B cell (primary cell): ENCODE data around the gene FADS6. TPM values are rescaled to one million over a fixed set of nuclear protein-coding genes. Genes with fewer than 3 reads are reported as not detected.

ENCODE experiments used
- ATAC-seq: fragments of 200-7000 bp; cut with Tn5 transposase; one replicate; pipeline ENCODE4 v1.10.0; 2021; ENCODE audit warnings: low read depth, mild to moderate bottlenecking, moderate number of reproducible peaks, moderate library complexity
- CTCF ChIA-PET: fragments of 350-600 bp; sonication (Branson Sonifier 250); formaldehyde crosslinking; loops from one replicate; lab custom pipeline; 2021; ENCODE audit warnings: antibody characterized with exemption, inconsistent platforms; lab: Charles Lee
- POLR2A ChIA-PET: fragments of 350-600 bp; sonication (Branson Sonifier 250); formaldehyde crosslinking; loops from one replicate; lab custom pipeline; 2021; ENCODE audit warnings: antibody characterized with exemption; lab: Charles Lee
- DNase-seq: peaks from one replicate; pipeline ENCODE4 v3.0.0; 2013
- H2AFZ ChIP-seq: 2 replicates; pipeline ENCODE4 v1.6.1; 2012; ENCODE audit warnings: mild to moderate bottlenecking, low read depth, low read length; ENCODE audit not compliant: insufficient read depth, poor library complexity, severe bottlenecking
- H3K27ac ChIP-seq, 2 donors: 1 replicate in 1 of 2; 2 replicates in 1 of 2; pipeline ENCODE4 v1.5.1; 2012 to 2013; ENCODE audit warnings: low read length in 2 of 2, mild to moderate bottlenecking in 2 of 2, moderate library complexity in 1 of 2
- H3K27me3 ChIP-seq, 4 experiments: fragments of 200-600 bp in 1 of 4; sonication (generic) in 1 of 4; replicated peaks in 1 of 4; 1 replicate in 2 of 4; 2 replicates in 2 of 4; pipeline versions ENCODE4 v1.6.1 to v1.7.0; 2013 to 2016; ENCODE audit warnings: low read length in 3 of 4, mild to moderate bottlenecking in 2 of 4, mixed read lengths in 1 of 4, moderate library complexity in 1 of 4; ENCODE audit not compliant: insufficient read depth in 4 of 4, control insufficient read depth in 3 of 4; ENCODE audit errors: control extremely low read depth in 1 of 4
- H3K36me3 ChIP-seq, 2 experiments: replicated peaks in 1 of 2; 1 replicate in 1 of 2; 2 replicates in 1 of 2; pipeline versions ENCODE4 v1.6.1 to v1.7.1; 2013; ENCODE audit warnings: low read length in 1 of 2; ENCODE audit not compliant: insufficient read depth in 2 of 2, control insufficient read depth in 1 of 2; ENCODE audit errors: control extremely low read depth in 1 of 2, extremely low read depth in 1 of 2
- H3K4me1 ChIP-seq, 2 donors: fragments of 200-600 bp in 1 of 2; sonication (generic) in 1 of 2; 1 replicate in 1 of 2; 2 replicates in 1 of 2; pipeline versions ENCODE4 v1.5.1 to v1.6.1; 2013 to 2017; ENCODE audit warnings: low read length in 2 of 2; ENCODE audit not compliant: control insufficient read depth in 2 of 2, insufficient read depth in 2 of 2
- H3K4me2 ChIP-seq: replicated peaks from 2 replicates; pipeline ENCODE3; 2012; ENCODE audit warnings: mild to moderate bottlenecking, low read depth, low read length; ENCODE audit not compliant: poor library complexity, severe bottlenecking
- H3K4me3 ChIP-seq, 5 experiments: fragments of 200-600 bp in 1 of 5; sonication (generic) in 1 of 5; 1 replicate in 3 of 5; 2 replicates in 2 of 5; pipeline versions ENCODE4 v1.5.1 to v1.7.0; 2011 to 2016; ENCODE audit warnings: low read length in 4 of 5, mild to moderate bottlenecking in 4 of 5, low read depth in 2 of 5, control low read depth in 1 of 5, moderate library complexity in 1 of 5; ENCODE audit not compliant: insufficient read depth in 1 of 5; ENCODE audit errors: control extremely low read depth in 1 of 5, extremely low read depth in 1 of 5
- H3K79me2 ChIP-seq: fragments of 200-600 bp; sonication (generic); one replicate; pipeline ENCODE4 v1.6.0; 2016; ENCODE audit warnings: low read length; ENCODE audit not compliant: control insufficient read depth, insufficient read depth
- H3K9ac ChIP-seq: fragments of 200-600 bp; sonication (generic); 2 replicates; pipeline ENCODE4 v1.6.1; 2017; ENCODE audit warnings: mild to moderate bottlenecking, low read length, moderate library complexity
- H3K9me3 ChIP-seq, 3 donors: one replicate each; pipeline versions ENCODE4 v1.6.1 to v1.7.1; 2013; ENCODE audit warnings: low read length in 2 of 3; ENCODE audit not compliant: control insufficient read depth in 2 of 3, insufficient read depth in 1 of 3; ENCODE audit errors: control extremely low read depth in 1 of 3
- H4K20me1 ChIP-seq: 2 replicates; pipeline ENCODE4 v1.6.0; 2012; ENCODE audit warnings: mild to moderate bottlenecking, low read length; ENCODE audit not compliant: insufficient read depth, control insufficient read depth, poor library complexity, severe bottlenecking
- H3K27ac Mint-ChIP-seq: one replicate; pipeline ENCODE4 v1.8.0; 2021; ENCODE audit warnings: mixed read lengths
- H3K27me3 Mint-ChIP-seq: one replicate; pipeline ENCODE4 v1.8.0; 2021; ENCODE audit warnings: mixed read lengths
- H3K4me1 Mint-ChIP-seq: one replicate; pipeline ENCODE4 v1.8.0; 2021; ENCODE audit warnings: mixed read lengths
- H3K4me3 Mint-ChIP-seq: one replicate; pipeline ENCODE4 v1.8.0; 2021; ENCODE audit warnings: mixed read lengths
- H3K9me3 Mint-ChIP-seq: one replicate; pipeline ENCODE4 v1.8.0; 2022; ENCODE audit warnings: mixed read lengths; ENCODE audit not compliant: insufficient read depth
- CTCF ChIP-seq: fragments of 200-600 bp; IDR thresholded peaks from one replicate; pipeline ENCODE4 v1.8.0; 2022; ENCODE audit warnings: antibody characterized with exemption, mild to moderate bottlenecking
- EZH2 ChIP-seq: IDR thresholded peaks from 2 replicates; pipeline ENCODE4 v1.6.1; 2012; ENCODE audit warnings: borderline replicate concordance, low read depth, mild to moderate bottlenecking, moderate library complexity, low read length; ENCODE audit not compliant: insufficient read depth, poor library complexity, severe bottlenecking
- WGBS: methylation state at CpG from one replicate; pipeline ENCODE4 v1.1.5; 2013; ENCODE audit warnings: missing lambda C conversion rate; ENCODE audit not compliant: insufficient coverage; 5-methylcytosine and 5-hydroxymethylcytosine counted together
- intact Hi-C: fragments of 100-400 bp; cut with micrococcal nuclease; formaldehyde crosslinking; loops from one replicate; pipeline ENCODE4 v1.10.0; 2022
- polyA plus RNA-seq: library from polyadenylated mRNA; depleted of rRNA; stranded (reverse); fragments of >200 nt; gene quantifications from 2 replicates; pipeline ENCODE4 v1.2.3, GENCODE V29; 2012
- total RNA-seq, 2 donors: library from RNA; stranded (reverse); fragments of 120-200 nt in 1 of 2; gene quantifications; 1 replicate in 1 of 2; 2 replicates in 1 of 2; pipeline versions ENCODE4 v1.2.3 to v1.2.4, GENCODE V29; 2013 to 2022

FADS6 gene
- total and polyA plus RNA-seq, 2 donors (not counting 1 experiment from before 2014, with no cell fraction given): not detected

- Histone ChIP-seq H3K9me3 (peaks cover 0 to 16% (median 0%) of the 10 kb centered on the region in 3 donors), H3K9ac (peak overlapping the region; percentile 48), H3K4me2 (peak overlapping the region; percentile 75), H3K4me1 (peaks cover 24 to 25% of the 10 kb centered on the region in 2 donors), H2AFZ (peak overlapping the region; percentile 57), H3K27me3 (peaks cover 0 to 76% (median 37%) of the 10 kb centered on the region in 4 experiments), H3K4me3 (peak overlapping the region in 3 of 5 experiments; percentile 18 to 37 (median 29)), H3K27ac (no peak overlapping the region), H4K20me1 (no peaks in the 10 kb centered on the region), H3K36me3 (no peaks in the 10 kb centered on the region), H3K79me2 (no peaks in the 10 kb centered on the region)
- H3K4me1 Mint-ChIP-seq: peaks cover 15% of the 10 kb centered on the region
- H3K4me3 Mint-ChIP-seq: peak overlapping the region; percentile 62
- ChIA-PET CTCF (interaction anchor here (0.6 to 2.3 kb wide), 4 partner anchors 35 to 278 kb away, joined by 3 to 16 read pairs (median 4); no protein-coding TSS in a partner anchor), POLR2A (no interaction called here)
- intact Hi-C loops: loop anchor here (1.0 kb wide), 1 partner anchor 35 kb away; no protein-coding TSS in a partner anchor
- peak; percentile 67 for DNase-seq
- ATAC-seq: peak; percentile 68
- H3K27me3 Mint-ChIP-seq: peaks cover 51% of the 10 kb centered on the region
- H3K27ac Mint-ChIP-seq: no peak overlapping the region
- H3K9me3 Mint-ChIP-seq: no peaks in the 10 kb centered on the region
- no peak for TF ChIP-seq EZH2
- TF ChIP-seq CTCF: peak; percentile 88
- 6% methylated on average over 58 of the region's 59 CpGs for WGBS
Measured at GRCh38 chr17:74923538-74924249, 30.3 kb upstream of the FADS6 start.
